Measurements from ENCODE around the gene ABCF2.

DNA sequence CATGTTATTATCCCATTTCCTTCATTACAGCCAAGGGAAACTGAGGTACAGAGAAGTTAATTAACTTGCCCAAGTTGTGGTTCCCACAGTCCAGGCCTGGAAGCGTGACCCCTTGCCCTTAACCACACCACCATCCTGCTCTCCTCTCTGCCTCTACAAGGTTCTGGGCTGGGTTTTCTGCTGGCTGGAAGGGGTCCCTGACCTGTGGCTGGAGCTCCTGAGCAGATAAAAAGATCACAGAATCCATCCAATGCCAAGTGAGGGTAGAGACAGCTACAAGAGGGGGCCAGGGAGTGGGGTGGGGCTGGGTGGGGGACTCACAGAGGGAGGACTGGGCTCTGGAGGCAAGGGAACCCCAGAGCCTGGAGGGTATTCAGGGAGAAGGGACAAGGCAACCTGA, 49.7 kb downstream of the ABCF2 start:
- TF ChIP-seq, protein P1, sequence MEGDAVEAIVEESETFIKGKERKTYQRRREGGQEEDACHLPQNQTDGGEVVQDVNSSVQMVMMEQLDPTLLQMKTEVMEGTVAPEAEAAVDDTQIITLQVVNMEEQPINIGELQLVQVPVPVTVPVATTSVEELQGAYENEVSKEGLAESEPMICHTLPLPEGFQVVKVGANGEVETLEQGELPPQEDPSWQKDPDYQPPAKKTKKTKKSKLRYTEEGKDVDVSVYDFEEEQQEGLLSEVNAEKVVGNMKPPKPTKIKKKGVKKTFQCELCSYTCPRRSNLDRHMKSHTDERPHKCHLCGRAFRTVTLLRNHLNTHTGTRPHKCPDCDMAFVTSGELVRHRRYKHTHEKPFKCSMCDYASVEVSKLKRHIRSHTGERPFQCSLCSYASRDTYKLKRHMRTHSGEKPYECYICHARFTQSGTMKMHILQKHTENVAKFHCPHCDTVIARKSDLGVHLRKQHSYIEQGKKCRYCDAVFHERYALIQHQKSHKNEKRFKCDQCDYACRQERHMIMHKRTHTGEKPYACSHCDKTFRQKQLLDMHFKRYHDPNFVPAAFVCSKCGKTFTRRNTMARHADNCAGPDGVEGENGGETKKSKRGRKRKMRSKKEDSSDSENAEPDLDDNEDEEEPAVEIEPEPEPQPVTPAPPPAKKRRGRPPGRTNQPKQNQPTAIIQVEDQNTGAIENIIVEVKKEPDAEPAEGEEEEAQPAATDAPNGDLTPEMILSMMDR (optimal IDR thresholded peaks at IDR 0.05 in 1 of 3, IDR thresholded peaks at IDR 0.05 in 1 of 3, conservative IDR thresholded peaks at IDR 0.05 in 1 of 3; ENCODE audit: extremely low read depth in 1 of 3, insufficient read depth in 2 of 3, low read length in 3 of 3) = no peak
- no peak for TF ChIP-seq EZH2 (IDR thresholded peaks at IDR 0.05; ENCODE audit: low read length)

Data from keratinocyte (primary cell).